Activated T-cell treated with anti-CD3 and anti-CD28 coated beads, Interleukin-2, amount 50 U/mL, for 1 hour (primary cell): Measurements from ENCODE around the gene PCDHA12.
"Not testable (repeated sequence)": the region's sequence is repeated elsewhere in the genome, so short reads cannot be mapped to it uniquely, and the experiment has no call there.

ENCODE experiments used
- DNase-seq: peaks from one replicate; pipeline ENCODE4 v3.0.0-alpha.2; 2020

Gene PCDHA12, protein sequence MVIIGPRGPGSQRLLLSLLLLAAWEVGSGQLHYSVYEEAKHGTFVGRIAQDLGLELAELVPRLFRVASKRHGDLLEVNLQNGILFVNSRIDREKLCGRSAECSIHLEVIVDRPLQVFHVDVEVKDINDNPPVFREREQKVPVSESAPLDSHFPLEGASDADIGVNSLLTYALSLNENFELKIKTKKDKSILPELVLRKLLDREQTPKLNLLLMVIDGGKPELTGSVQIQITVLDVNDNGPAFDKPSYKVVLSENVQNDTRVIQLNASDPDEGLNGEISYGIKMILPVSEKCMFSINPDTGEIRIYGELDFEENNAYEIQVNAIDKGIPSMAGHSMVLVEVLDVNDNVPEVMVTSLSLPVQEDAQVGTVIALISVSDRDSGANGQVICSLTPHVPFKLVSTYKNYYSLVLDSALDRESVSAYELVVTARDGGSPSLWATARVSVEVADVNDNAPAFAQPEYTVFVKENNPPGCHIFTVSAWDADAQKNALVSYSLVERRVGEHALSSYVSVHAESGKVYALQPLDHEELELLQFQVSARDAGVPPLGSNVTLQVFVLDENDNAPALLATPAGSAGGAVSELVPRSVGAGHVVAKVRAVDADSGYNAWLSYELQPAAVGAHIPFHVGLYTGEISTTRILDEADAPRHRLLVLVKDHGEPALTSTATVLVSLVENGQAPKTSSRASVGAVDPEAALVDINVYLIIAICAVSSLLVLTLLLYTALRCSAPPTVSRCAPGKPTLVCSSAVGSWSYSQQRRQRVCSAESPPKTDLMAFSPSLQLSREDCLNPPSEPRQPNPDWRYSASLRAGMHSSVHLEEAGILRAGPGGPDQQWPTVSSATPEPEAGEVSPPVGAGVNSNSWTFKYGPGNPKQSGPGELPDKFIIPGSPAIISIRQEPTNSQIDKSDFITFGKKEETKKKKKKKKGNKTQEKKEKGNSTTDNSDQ

GRCh38 chr5:140875085-140876065 is at the start of gene PCDHA12:
PCDHA12 (plus strand) TSS chr5:140875308; CDS start chr5:140875473, 165 bp downstream.
- no peak for DNase-seq

GRCh38 chr5:140827704-140828361 is 47.3 kb upstream of the PCDHA12 start, which contains the start of gene PCDHA6:
PCDHA6 (plus strand) TSS chr5:140827960; CDS start chr5:140828092, 132 bp downstream.
- DNase-seq, result no peak

DNA sequence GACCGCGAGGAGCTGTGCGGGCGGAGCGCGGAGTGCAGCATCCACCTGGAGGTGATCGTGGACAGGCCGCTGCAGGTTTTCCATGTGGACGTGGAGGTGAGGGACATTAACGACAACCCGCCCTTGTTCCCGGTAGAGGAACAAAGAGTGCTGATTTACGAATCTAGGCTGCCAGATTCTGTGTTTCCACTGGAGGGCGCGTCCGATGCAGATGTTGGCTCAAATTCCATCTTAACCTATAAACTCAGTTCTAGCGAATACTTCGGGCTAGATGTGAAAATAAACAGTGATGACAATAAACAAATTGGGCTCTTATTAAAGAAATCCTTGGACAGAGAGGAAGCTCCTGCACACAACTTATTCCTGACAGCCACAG is 46.8 kb upstream of the PCDHA12 start:
- no peak for DNase-seq

GRCh38 chr5:140829511-140830501 is 45.3 kb upstream of the PCDHA12 start:
- not testable (repeated sequence) for DNase-seq

DNA sequence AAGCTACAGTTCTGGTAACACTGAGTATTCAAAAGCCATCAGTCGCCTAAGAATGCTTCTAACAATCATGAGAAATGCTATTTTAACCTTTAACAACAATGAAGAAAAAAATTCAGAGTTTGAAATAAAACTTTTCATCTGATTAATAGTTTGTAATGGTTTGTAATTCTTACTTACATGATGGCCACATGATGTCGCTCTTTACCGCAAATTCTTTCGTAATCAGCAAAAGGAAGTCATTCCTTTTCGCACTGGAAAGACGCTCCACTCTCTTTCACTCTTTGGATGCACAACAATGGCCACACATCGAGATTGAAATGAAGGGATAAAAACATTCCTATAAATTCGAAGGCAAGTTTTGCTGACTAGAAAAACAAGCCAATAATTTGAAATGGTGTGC is 41.1 kb upstream of the PCDHA12 start, which contains the start of gene PCDHA7:
TSS of gene PCDHA7 (plus strand) at position 277 of the 400 bp plus-strand sequence. CDS start at position 392, 115 bp downstream.
- DNase-seq, result no peak

DNA sequence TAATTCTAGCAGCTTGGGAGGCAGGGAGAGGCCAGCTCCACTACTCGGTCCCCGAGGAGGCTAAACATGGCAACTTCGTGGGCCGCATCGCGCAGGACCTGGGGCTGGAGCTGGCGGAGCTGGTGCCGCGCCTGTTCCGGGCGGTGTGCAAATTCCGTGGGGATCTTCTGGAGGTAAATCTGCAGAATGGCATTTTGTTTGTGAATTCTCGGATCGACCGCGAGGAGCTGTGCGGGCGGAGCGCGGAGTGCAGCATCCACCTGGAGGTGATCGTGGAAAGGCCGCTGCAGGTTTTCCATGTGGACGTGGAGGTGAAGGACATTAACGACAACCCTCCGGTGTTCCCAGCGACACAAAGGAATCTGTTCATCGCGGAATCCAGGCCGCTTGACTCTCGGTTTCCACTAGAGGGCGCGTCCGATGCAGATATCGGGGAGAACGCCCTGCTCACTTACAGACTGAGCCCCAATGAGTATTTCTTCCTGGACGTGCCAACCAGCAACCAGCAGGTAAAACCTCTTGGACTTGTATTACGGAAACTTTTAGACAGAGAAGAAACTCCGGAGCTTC is 40.6 kb upstream of the PCDHA12 start:
- not testable (repeated sequence) for DNase-seq

- DNase-seq, result no peak
Measured at GRCh38 chr5:140835622-140836510, 39.2 kb upstream of the PCDHA12 start.

- DNase-seq, result no peak
Measured at GRCh38 chr5:140840978-140841962, 33.8 kb upstream of the PCDHA12 start, which contains the start of gene PCDHA8. PCDHA8 (plus strand) TSS chr5:140841187; CDS start chr5:140841322, 135 bp downstream.

DNA sequence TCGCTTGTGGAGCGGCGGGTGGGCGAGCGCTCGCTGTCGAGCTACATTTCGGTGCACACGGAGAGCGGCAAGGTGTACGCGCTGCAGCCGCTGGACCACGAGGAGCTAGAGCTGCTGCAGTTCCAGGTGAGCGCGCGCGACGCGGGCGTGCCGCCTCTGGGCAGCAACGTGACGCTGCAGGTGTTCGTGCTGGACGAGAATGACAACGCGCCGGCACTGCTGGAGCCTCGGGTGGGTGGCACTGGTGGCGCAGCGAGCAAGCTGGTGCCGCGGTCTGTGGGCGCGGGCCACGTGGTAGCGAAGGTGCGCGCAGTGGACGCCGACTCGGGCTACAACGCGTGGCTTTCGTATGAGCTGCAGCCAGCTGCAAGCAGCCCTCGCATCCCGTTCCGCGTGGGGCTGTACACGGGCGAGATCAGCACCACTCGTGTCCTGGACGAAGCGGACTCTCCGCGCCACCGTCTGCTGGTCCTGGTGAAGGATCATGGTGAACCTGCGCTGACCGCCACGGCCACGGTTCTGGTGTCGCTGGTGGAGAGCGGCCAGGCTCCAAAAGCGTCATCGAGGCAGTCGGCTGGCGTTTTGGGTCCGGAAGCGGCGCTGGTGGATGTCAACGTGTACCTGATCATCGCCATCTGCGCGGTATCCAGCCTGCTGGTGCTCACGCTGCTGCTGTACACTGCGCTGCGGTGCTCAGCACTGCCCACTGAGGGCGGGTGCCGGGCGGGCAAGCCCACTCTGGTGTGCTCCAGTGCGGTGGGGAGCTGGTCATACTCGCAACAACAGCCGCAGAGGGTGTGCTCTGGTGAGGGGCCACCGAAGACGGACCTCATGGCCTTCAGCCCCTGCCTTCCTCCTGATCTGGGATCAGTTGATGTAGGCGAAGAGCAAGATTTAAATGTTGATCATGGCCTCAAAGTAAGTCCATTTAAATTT is 32.0 kb upstream of the PCDHA12 start:
- no peak for DNase-seq

DNA sequence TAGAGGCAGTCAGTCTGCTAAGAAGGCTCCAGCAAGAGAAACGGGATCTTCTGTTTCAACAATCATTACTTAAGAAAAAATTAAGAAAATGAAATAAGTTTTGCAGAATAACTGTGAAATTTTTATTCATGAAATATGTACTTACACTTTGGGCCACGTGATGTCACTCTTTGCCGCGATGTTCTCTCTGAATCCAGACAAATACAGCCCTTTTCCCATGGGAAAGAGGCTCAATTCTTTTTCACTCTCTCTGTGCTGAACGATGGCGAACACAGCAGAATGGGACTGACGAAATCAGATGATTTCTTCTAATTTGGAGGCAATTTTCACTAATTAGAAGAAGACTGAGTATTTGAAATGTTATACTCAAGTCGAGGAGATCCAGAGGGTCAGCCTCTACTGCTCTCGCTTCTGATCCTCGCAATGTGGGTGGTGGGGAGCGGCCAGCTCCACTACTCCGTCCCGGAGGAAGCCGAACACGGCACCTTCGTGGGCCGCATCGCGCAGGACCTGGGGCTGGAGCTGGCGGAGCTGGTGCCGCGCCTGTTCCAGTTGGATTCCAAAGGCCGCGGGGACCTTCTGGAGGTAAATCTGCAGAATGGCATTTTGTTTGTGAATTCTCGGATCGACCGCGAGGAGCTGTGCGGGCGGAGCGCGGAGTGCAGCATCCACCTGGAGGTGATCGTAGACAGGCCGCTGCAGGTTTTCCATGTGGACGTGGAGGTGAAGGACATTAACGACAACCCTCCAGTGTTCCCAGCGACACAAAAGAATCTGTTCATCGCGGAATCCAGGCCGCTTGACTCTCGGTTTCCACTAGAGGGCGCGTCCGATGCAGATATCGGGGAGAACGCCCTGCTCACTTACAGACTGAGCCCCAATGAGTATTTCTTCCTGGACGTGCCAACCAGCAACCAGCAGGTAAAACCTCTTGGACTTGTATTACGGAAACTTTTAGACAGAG is 26.7 kb upstream of the PCDHA12 start, which contains the start of gene PCDHA9:
TSS of gene PCDHA9 (plus strand) at position 244 of the 964 bp plus-strand sequence. CDS start at position 358, 114 bp downstream.
- not testable (repeated sequence) for DNase-seq

- DNase-seq, result not testable (repeated sequence)
Measured at GRCh38 chr5:140849831-140850634, 25.1 kb upstream of the PCDHA12 start.

DNA sequence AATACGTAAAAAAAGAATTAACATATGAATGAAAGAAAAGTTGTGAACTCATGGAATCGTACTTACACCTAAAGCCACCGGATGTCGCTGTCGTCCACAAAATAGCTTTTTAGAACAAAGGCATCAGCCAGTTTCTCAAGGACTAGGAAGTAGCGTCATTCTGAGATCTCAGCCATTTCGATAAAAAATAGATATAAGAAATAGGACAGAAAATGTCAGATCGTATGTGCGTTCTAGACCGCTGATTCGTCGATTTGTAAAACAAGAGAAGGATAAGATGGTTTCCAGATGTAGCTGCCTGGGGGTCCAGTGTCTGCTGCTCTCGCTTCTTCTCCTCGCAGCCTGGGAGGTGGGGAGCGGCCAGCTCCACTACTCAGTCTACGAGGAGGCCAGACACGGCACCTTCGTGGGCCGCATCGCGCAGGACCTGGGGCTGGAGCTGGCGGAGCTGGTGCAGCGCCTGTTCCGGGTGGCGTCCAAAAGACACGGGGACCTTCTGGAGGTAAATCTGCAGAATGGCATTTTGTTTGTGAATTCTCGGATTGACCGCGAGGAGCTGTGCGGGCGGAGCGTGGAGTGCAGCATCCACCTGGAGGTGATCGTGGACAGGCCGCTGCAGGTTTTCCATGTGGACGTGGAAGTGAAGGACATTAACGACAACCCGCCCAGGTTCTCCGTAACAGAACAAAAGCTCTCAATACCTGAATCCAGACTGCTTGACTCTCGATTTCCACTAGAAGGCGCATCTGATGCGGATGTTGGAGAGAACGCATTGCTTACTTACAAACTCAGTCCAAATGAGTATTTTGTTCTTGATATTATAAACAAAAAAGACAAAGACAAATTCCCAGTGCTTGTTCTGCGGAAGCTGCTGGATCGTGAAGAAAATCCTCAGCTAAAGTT is 19.1 kb upstream of the PCDHA12 start, which contains the start of gene PCDHA10:
TSS of gene PCDHA10 (plus strand) at position 126 of the 903 bp plus-strand sequence. CDS start at position 278, 152 bp downstream.
- DNase-seq, result no peak
